HepG2 (cell line): Measurements from ENCODE around the gene MUL1. TPM values are rescaled to one million over a fixed set of nuclear protein-coding genes. Genes with fewer than 3 reads are reported as not detected.

Experiments used
- ADNP ChIP-seq: sonication (generic); formaldehyde crosslinking; IDR thresholded peaks from 2 replicates; pipeline ENCODE4 v1.4.0; 2020; ENCODE audit warnings: missing genetic modification reagents
- ATM ChIP-seq: fragments of 450-650 bp; IDR thresholded peaks from 2 replicates; pipeline ENCODE4 v1.7.1; 2017; ENCODE audit warnings: mild to moderate bottlenecking, borderline replicate concordance
- BCL3 ChIP-seq: sonication (generic); formaldehyde crosslinking; IDR thresholded peaks from 2 replicates; pipeline ENCODE4 v1.5.1; 2020; ENCODE audit warnings: mild to moderate bottlenecking, missing genetic modification reagents, moderate library complexity
- ERF ChIP-seq: IDR thresholded peaks from 2 replicates; pipeline ENCODE4 v1.6.1; 2018; ENCODE audit warnings: missing biosample characterization, missing genetic modification reagents
- HHEX ChIP-seq: IDR thresholded peaks from 2 replicates; pipeline ENCODE4 v1.6.1; 2016; ENCODE audit warnings: control low read depth
- HNRNPH1 ChIP-seq: fragments of 200-400 bp; formaldehyde crosslinking; optimal IDR thresholded peaks from 2 replicates; pipeline ENCODE3; 2017; ENCODE audit warnings: mild to moderate bottlenecking, low read depth, low read length
- HOXA9 ChIP-seq: sonication (generic); formaldehyde crosslinking; IDR thresholded peaks from 2 replicates; pipeline ENCODE4 v1.8.1; 2022; ENCODE audit warnings: missing genetic modification reagents, mild to moderate bottlenecking, moderate library complexity, borderline replicate concordance
- IRF2 ChIP-seq: IDR thresholded peaks from 2 replicates; pipeline ENCODE4 v1.6.1; 2018; ENCODE audit warnings: missing genetic modification reagents, missing compliant biosample characterization
- KDM4B ChIP-seq: sonication (generic); formaldehyde crosslinking; IDR thresholded peaks from 2 replicates; pipeline ENCODE4 v1.4.0; 2020; ENCODE audit warnings: missing genetic modification reagents
- KLF15 ChIP-seq: sonication (generic); formaldehyde crosslinking; IDR thresholded peaks from 2 replicates; pipeline ENCODE4 v1.8.1; 2023; ENCODE audit warnings: borderline replicate concordance, mild to moderate bottlenecking, inconsistent platforms, missing genetic modification reagents, mixed read lengths
- MXI1 ChIP-seq: IDR thresholded peaks from 3 replicates; pipeline ENCODE4 v1.6.1; 2012; ENCODE audit warnings: low read depth, low read length, inconsistent platforms, borderline replicate concordance
- NAIF1 ChIP-seq: sonication (generic); formaldehyde crosslinking; IDR thresholded peaks from 2 replicates; pipeline ENCODE4 v1.5.0; 2020; ENCODE audit warnings: mild to moderate bottlenecking, missing genetic modification reagents, borderline replicate concordance
- NBN ChIP-seq: fragments of 450-650 bp; conservative IDR thresholded peaks from 2 replicates; pipeline ENCODE4 v1.6.1; 2017
- SP2 ChIP-seq: sonication (generic); formaldehyde crosslinking; IDR thresholded peaks from 2 replicates; pipeline ENCODE4 v1.5.1; 2020; ENCODE audit warnings: mild to moderate bottlenecking, missing genetic modification reagents
- TAF15 ChIP-seq: fragments of 200-400 bp; formaldehyde crosslinking; IDR thresholded peaks from one replicate; pipeline ENCODE4 v1.6.1; 2018; ENCODE audit warnings: mild to moderate bottlenecking, low read depth, low read length; ENCODE audit not compliant: poor library complexity, severe bottlenecking
- TFDP1 ChIP-seq: IDR thresholded peaks from 2 replicates; pipeline ENCODE4 v1.6.1; 2016; ENCODE audit warnings: missing compliant biosample characterization, missing genetic modification reagents, borderline replicate concordance
- ZFP91 ChIP-seq: sonication (generic); formaldehyde crosslinking; IDR thresholded peaks from 2 replicates; pipeline ENCODE4 v1.9.0; 2022; ENCODE audit warnings: missing genetic modification reagents, mild to moderate bottlenecking, borderline replicate concordance
- ZFY ChIP-seq: sonication (generic); formaldehyde crosslinking; IDR thresholded peaks from 2 replicates; pipeline ENCODE4 v1.4.0; 2020; ENCODE audit warnings: missing genetic modification reagents
- ZKSCAN1 ChIP-seq: fragments of 150-350 bp; IDR thresholded peaks from 2 replicates; pipeline ENCODE4 v1.6.1; 2014; ENCODE audit warnings: low read length
- ZMAT5 ChIP-seq: sonication (generic); formaldehyde crosslinking; IDR thresholded peaks from 2 replicates; pipeline ENCODE4 v1.5.0; 2020; ENCODE audit warnings: mild to moderate bottlenecking, low read depth, missing genetic modification reagents, borderline replicate concordance
- ZNF20 ChIP-seq: sonication (generic); formaldehyde crosslinking; IDR thresholded peaks from 2 replicates; pipeline ENCODE4 v1.4.0; 2020; ENCODE audit warnings: mild to moderate bottlenecking, moderate library complexity, missing genetic modification reagents
- ZNF607 ChIP-seq: sonication (generic); formaldehyde crosslinking; IDR thresholded peaks from 2 replicates; pipeline ENCODE4 v1.5.1; 2020; ENCODE audit warnings: missing genetic modification reagents, mild to moderate bottlenecking, borderline replicate concordance
- ZNF619 ChIP-seq: sonication (generic); formaldehyde crosslinking; IDR thresholded peaks from 2 replicates; pipeline ENCODE4 v1.4.0; 2020; ENCODE audit warnings: mild to moderate bottlenecking, missing genetic modification reagents
- ZNF772 ChIP-seq: sonication (generic); formaldehyde crosslinking; IDR thresholded peaks from 2 replicates; pipeline ENCODE4 v1.5.0; 2020; ENCODE audit warnings: mild to moderate bottlenecking, missing genetic modification reagents
- ZNF777 ChIP-seq: sonication (generic); formaldehyde crosslinking; IDR thresholded peaks from 2 replicates; pipeline ENCODE4 v1.4.0; 2020; ENCODE audit warnings: missing genetic modification reagents
- ZNF788 ChIP-seq: sonication (generic); formaldehyde crosslinking; IDR thresholded peaks from 2 replicates; pipeline ENCODE4 v1.5.0; 2020; ENCODE audit warnings: mild to moderate bottlenecking, missing genetic modification reagents, borderline replicate concordance
- ZZZ3 ChIP-seq: sonication (generic); formaldehyde crosslinking; IDR thresholded peaks from 2 replicates; pipeline ENCODE4 v1.4.0; 2020; ENCODE audit warnings: missing genetic modification reagents, mild to moderate bottlenecking, borderline replicate concordance
- polyA plus RNA-seq, 8 experiments: library from polyadenylated mRNA; depleted of rRNA in 3 of 8; stranded (reverse) in 7 of 8; unstranded in 1 of 8; fragments of >200 nt; fragmentation: Illumina TruSeq in 4 of 8; extraction: Trizol in 4 of 8; gene quantifications; 2 replicates each; pipeline versions ENCODE4 v1.2.1 to v1.2.3, GENCODE V29; 2011 to 2016; ENCODE audit warnings: low read depth in 4 of 8, missing spikeins in 1 of 8, mixed read lengths in 1 of 8; ENCODE audit not compliant: insufficient read depth in 1 of 8
- total RNA-seq, 5 experiments: library from RNA; depleted of rRNA; stranded (reverse); fragments of >200 nt; fragmentation: Illumina TruSeq; extraction: Trizol; gene quantifications; 2 replicates each; pipeline ENCODE4 v1.2.3, GENCODE V29; 2016; ENCODE audit warnings: low read depth in 1 of 5

Gene MUL1
- total and polyA plus RNA-seq, 2 of the 13 experiments (the other 11 are each of a cell fraction or from before 2014, with no cell fraction given) = 21.5 to 26.5 TPM

DNA sequence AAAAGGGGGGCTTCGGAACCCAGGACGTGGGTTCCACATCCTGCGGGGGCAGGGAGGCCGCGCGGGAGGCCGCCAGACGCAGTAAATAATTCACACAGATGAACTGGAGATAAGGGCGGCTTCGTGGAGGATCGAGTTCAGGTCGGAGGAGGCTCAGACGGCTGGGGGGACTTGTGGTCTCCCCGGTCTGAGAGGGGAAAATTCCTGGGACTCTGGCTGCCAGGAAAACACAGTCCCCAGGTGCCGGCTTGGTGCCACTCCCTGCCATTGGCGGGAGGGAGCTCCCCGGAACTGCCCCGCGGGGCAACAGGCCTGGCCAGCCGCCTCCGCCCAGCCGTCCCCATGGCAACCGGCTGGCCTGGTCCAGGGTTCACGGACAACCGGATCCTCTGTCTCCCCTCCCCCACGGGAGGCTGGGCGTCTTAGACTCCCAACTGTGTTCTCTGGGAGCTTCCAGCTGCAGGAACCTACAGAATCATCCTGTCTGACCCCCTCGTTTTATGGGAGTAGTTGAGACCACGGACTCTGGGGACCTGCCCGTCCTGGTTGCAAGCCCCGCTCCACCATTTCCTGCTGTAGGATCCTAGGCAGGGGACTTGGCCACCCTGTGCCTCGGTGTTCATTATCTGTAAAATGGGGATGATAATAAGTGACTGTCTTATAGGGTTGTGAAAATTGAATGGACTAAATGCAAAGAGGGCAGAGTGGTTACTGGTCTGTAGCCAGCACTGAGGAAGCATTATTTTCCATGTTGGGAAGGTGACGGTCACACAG lies 31.5 kb downstream of the MUL1 start (continued):
- peak; percentile 63; the same call in 1 of the 2 replicates for TF ChIP-seq ZFP91 (CRISPR knock-in tag)
- TF ChIP-seq ZNF607 (CRISPR knock-in tag) = peak; percentile 22; the same call in 1 of the 2 replicates
- TF ChIP-seq ERF (CRISPR knock-in tag) = peak; percentile 81; the same call in 1 of the 2 replicates
- TF ChIP-seq HHEX (CRISPR knock-in tag) = no peak
- TF ChIP-seq ZNF20 = 0 out of 2 replicates have a peak, but pooled peaks have one; percentile 83
- TF ChIP-seq MXI1 = peak; percentile 95; the same call in 2 of the 3 replicates
- no peak for TF ChIP-seq HNRNPH1
- 0 out of 2 replicates have a peak, but pooled peaks have one; percentile 61 for TF ChIP-seq BCL3 (CRISPR knock-in tag)
- TF ChIP-seq NAIF1 (CRISPR knock-in tag) = 0 out of 2 replicates have a peak, but pooled peaks have one; percentile 28
- peak; percentile 28; the same call in 1 of the 2 replicates for TF ChIP-seq KLF15
- no peak for TF ChIP-seq ZNF777 (CRISPR knock-in tag)
- TF ChIP-seq ZKSCAN1 = no peak
- no peak for TF ChIP-seq KDM4B (CRISPR knock-in tag)
- no peak; the same call in none of the 2 replicates for TF ChIP-seq ZNF772 (CRISPR knock-in tag)
- no peak for TF ChIP-seq ATM
- TF ChIP-seq ZMAT5 = no peak
- no peak for TF ChIP-seq NBN
- no peak for TF ChIP-seq HOXA9
- TF ChIP-seq ZNF788 (CRISPR knock-in tag) = peak; percentile 61; the same call in 1 of the 2 replicates
- TF ChIP-seq ZFY = peak; percentile 67
- no peak for TF ChIP-seq TAF15
- no peak for TF ChIP-seq SP2 (CRISPR knock-in tag)
- TF ChIP-seq IRF2 (CRISPR knock-in tag) = peak; percentile 78; the same call in 1 of the 2 replicates
- TF ChIP-seq ZZZ3 (CRISPR knock-in tag) = no peak
- TF ChIP-seq ADNP (CRISPR knock-in tag) = peak; percentile 100
- TF ChIP-seq TFDP1 (CRISPR knock-in tag) = no peak; the same call in 1 of the 2 replicates
- TF ChIP-seq ZNF619 (CRISPR knock-in tag) = no peak
